PC-9 (cell line): ENCODE results near the gene SUFU. TPM values are rescaled to one million over a fixed set of nuclear protein-coding genes. Genes with fewer than 3 reads are reported as not detected.

Experiments used
- BruUV-seq: library from RNA; stranded (reverse); fragments of 400-500 nt; replicated peaks from 2 replicates; lab custom pipeline; 2021; lab: Mats Ljungman, UMichigan
- CTCF ChIA-PET: fragments of 300-600 bp; sonication (Branson Sonifier 250); formaldehyde crosslinking; loops from one replicate; lab custom pipeline; 2022; ENCODE audit warnings: antibody characterized with exemption; lab: Charles Lee
- POLR2A ChIA-PET: fragments of 300-600 bp; sonication (Branson Sonifier 250); formaldehyde crosslinking; loops from one replicate; lab custom pipeline; 2022; ENCODE audit warnings: antibody characterized with exemption; ENCODE audit not compliant: unreplicated experiment; lab: Charles Lee
- DNase-seq, 2 experiments: peaks; one replicate each; pipeline versions ENCODE4 v3.0.0 to v3.0.0-alpha.2; 2015 to 2022; ENCODE audit warnings: mixed read lengths in 1 of 2
- H2AFZ ChIP-seq: fragments of 200-600 bp; sonication (generic); 2 replicates; pipeline ENCODE4 v1.8.1; 2017; ENCODE audit warnings: antibody characterized with exemption
- H3F3A ChIP-seq: fragments of 200-600 bp; sonication (generic); 2 replicates; pipeline ENCODE4 v1.8.1; 2017; ENCODE audit warnings: antibody characterized with exemption, mild to moderate bottlenecking, low read depth; ENCODE audit not compliant: insufficient read depth
- H3K27ac ChIP-seq: fragments of 200-600 bp; sonication (generic); 2 replicates; pipeline ENCODE4 v1.6.1; 2016; ENCODE audit warnings: mixed run types
- H3K27me3 ChIP-seq: fragments of 200-600 bp; sonication (generic); 2 replicates; pipeline ENCODE4 v1.6.1; 2016; ENCODE audit warnings: low read depth, mixed run types; ENCODE audit not compliant: insufficient read depth
- H3K36me3 ChIP-seq: fragments of 200-600 bp; sonication (generic); 2 replicates; pipeline ENCODE4 v1.6.1; 2016; ENCODE audit warnings: low read depth, mixed run types
- H3K4me1 ChIP-seq: fragments of 200-600 bp; sonication (generic); replicated peaks from 2 replicates; pipeline ENCODE4 v1.6.1; 2016; ENCODE audit warnings: mixed run types; ENCODE audit not compliant: insufficient read depth
- H3K4me2 ChIP-seq: fragments of 200-600 bp; sonication (generic); 2 replicates; pipeline ENCODE4 v1.6.1; 2017; ENCODE audit warnings: mixed run types
- H3K4me3 ChIP-seq: fragments of 200-600 bp; sonication (generic); 2 replicates; pipeline ENCODE4 v1.6.1; 2016; ENCODE audit warnings: mixed run types
- H3K79me2 ChIP-seq: fragments of 200-600 bp; sonication (generic); 2 replicates; pipeline ENCODE4 v1.6.1; 2017; ENCODE audit warnings: low read depth, mixed run types
- H3K9me2 ChIP-seq: fragments of 200-600 bp; sonication (generic); 2 replicates; pipeline ENCODE4 v1.8.1; 2017; ENCODE audit warnings: mild to moderate bottlenecking; ENCODE audit not compliant: insufficient read depth
- H3K9me3 ChIP-seq: fragments of 200-600 bp; sonication (generic); 2 replicates; pipeline ENCODE4 v1.8.1; 2016; ENCODE audit warnings: low read depth; ENCODE audit not compliant: insufficient read depth
- H4K20me1 ChIP-seq: fragments of 200-600 bp; sonication (generic); 2 replicates; pipeline ENCODE4 v1.8.1; 2017; ENCODE audit not compliant: insufficient read depth
- EZH2 ChIP-seq: fragments of 200-600 bp; sonication (generic); IDR thresholded peaks from 2 replicates; pipeline ENCODE4 v1.8.0; 2017; ENCODE audit warnings: antibody characterized with exemption, low read depth
- intact Hi-C: fragments of 100-400 bp; cut with micrococcal nuclease; formaldehyde crosslinking; loops from one replicate; pipeline ENCODE4 v1.10.0; 2022; ENCODE audit not compliant: unreplicated experiment
- total RNA-seq: library from RNA; stranded (reverse); gene quantifications from 2 replicates; pipeline ENCODE4 v1.2.3, GENCODE V29; 2021
- TF ChIP-seq, protein P1 (sequence below): fragments of 200-600 bp; sonication (generic); conservative IDR thresholded peaks from 2 replicates; pipeline ENCODE4 v1.6.1; 2017; ENCODE audit warnings: mixed run types, antibody characterized with exemption, mild to moderate bottlenecking, moderate library complexity

SUFU gene
- total RNA-seq, 1 experiment from 2014 or later = 20.2 TPM

DNA sequence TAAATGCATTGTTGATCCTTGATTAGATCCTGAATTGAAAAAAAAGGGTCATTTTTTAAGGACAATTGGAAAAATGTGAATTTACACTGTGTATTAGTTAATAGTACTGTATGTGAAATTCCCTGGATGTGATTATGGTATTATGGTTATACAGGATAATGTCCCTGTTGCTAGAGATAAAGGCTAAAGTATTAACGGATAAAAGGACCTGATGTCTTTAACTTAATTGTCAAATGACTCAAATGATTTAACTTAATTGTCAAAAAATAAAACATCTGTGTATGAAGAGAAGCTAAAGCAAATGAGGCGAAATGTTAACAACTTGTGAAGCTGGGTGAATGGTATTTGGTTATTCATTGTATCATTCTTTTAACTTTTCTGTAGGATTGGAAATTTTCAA is 48.8 kb downstream of the SUFU start:
- Histone ChIP-seq H3K36me3 (no peaks in the 10 kb centered on the region), H3K27me3 (no peaks in the 10 kb centered on the region), H3K4me2 (no peak overlapping the region), H3K9me2 (no peaks in the 10 kb centered on the region), H3K9me3 (no peaks in the 10 kb centered on the region), H3K27ac (no peak overlapping the region), H4K20me1 (no peaks in the 10 kb centered on the region), H3K4me3 (no peak overlapping the region), H3K4me1 (no peaks in the 10 kb centered on the region), H3F3A (no peaks in the 10 kb centered on the region; the same call in 1 of the 2 replicates), H2AFZ (no peak overlapping the region), H3K79me2 (no peaks in the 10 kb centered on the region)
- DNase-seq = no peak
- CTCF ChIA-PET = no interaction called here
- intact Hi-C loops = no loop called here
- TF ChIP-seq, protein P1, sequence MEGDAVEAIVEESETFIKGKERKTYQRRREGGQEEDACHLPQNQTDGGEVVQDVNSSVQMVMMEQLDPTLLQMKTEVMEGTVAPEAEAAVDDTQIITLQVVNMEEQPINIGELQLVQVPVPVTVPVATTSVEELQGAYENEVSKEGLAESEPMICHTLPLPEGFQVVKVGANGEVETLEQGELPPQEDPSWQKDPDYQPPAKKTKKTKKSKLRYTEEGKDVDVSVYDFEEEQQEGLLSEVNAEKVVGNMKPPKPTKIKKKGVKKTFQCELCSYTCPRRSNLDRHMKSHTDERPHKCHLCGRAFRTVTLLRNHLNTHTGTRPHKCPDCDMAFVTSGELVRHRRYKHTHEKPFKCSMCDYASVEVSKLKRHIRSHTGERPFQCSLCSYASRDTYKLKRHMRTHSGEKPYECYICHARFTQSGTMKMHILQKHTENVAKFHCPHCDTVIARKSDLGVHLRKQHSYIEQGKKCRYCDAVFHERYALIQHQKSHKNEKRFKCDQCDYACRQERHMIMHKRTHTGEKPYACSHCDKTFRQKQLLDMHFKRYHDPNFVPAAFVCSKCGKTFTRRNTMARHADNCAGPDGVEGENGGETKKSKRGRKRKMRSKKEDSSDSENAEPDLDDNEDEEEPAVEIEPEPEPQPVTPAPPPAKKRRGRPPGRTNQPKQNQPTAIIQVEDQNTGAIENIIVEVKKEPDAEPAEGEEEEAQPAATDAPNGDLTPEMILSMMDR = no peak
- no peak for TF ChIP-seq EZH2
- POLR2A ChIA-PET = no interaction called here
- BruUV-seq = no TSS peak

DNA sequence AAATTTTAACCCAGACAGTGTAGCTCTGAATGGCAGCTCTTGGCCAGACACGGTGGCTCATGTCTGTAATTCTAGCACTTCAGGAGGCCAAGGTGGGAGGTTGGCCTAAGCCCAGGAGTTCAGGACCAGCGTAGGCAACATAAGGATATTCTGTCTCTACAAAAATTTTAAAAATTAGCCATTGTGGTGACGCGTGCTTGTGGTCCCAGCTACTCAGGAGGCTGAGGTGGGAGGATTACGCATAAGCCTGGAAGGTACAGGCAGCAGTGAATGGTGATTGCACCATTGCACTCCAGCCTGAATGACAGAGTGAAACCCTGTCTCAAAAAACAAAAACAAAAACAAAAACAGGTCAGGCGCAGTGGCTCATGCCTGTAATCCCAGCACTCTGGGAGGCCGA is 50.0 kb downstream of the SUFU start:
- no peaks in the 10 kb centered on the region for H3K4me1 ChIP-seq
- TF ChIP-seq, protein P1 = no peak
- TF ChIP-seq EZH2 = no peak
- no TSS peak for BruUV-seq
- H3K9me3 ChIP-seq = no peaks in the 10 kb centered on the region
- H2AFZ ChIP-seq = no peak overlapping the region
- POLR2A ChIA-PET = no interaction called here
- no peaks in the 10 kb centered on the region for H3K36me3 ChIP-seq
- H3F3A ChIP-seq = no peaks in the 10 kb centered on the region; the same call in 1 of the 2 replicates
- H3K79me2 ChIP-seq = no peaks in the 10 kb centered on the region
- no peaks in the 10 kb centered on the region for H3K27me3 ChIP-seq
- H3K4me3 ChIP-seq = no peak overlapping the region
- no peak overlapping the region for H3K4me2 ChIP-seq
- H3K27ac ChIP-seq = no peak overlapping the region
- no peaks in the 10 kb centered on the region for H4K20me1 ChIP-seq
- intact Hi-C loops = no loop called here
- no peak for DNase-seq
- CTCF ChIA-PET = interaction anchor here (0.6 kb wide), 1 partner anchor 124 kb away, joined by 7 read pairs; no protein-coding TSS in a partner anchor
- H3K9me2 ChIP-seq = no peaks in the 10 kb centered on the region

DNA sequence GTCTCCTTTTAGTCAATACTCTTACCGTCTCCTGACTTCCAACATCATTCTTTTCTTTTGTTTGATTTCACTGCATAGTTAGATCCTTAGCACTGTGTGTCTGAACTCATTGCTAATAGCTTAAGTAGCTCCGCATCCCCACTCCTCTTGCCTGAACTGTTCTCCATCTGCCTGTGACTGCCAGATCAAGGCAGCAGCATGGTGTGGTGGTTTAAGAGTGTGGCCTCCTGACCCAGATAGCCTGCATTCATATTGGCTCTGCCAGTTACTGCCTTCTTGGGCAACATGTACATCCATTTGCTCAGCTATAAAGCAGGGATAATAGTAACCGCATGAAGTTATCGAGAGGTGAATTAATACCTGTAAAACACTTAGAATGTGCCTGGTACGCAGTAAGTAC is 50.8 kb downstream of the SUFU start:
- no peaks in the 10 kb centered on the region for H3K27me3 ChIP-seq
- intact Hi-C loops = no loop called here
- DNase-seq = no peak
- no peaks in the 10 kb centered on the region for H3K36me3 ChIP-seq
- no peaks in the 10 kb centered on the region for H3K4me1 ChIP-seq
- H3K79me2 ChIP-seq = no peaks in the 10 kb centered on the region
- TF ChIP-seq, protein P1 = no peak
- no peak for TF ChIP-seq EZH2
- ChIA-PET POLR2A (no interaction called here), CTCF (interaction anchor here (0.6 kb wide), 1 partner anchor 123 kb away, joined by 7 read pairs; no protein-coding TSS in a partner anchor)
- no TSS peak for BruUV-seq
- H3K27ac ChIP-seq = no peak overlapping the region
- H2AFZ ChIP-seq = no peak overlapping the region
- no peak overlapping the region for H3K4me3 ChIP-seq
- H3K4me2 ChIP-seq = no peak overlapping the region
- H4K20me1 ChIP-seq = no peaks in the 10 kb centered on the region
- H3K9me2 ChIP-seq = no peaks in the 10 kb centered on the region
- H3F3A ChIP-seq = no peaks in the 10 kb centered on the region; the same call in 1 of the 2 replicates
- no peaks in the 10 kb centered on the region for H3K9me3 ChIP-seq
